ENCODE results near the gene TBC1D2B. TPM values are rescaled to one million over a fixed set of nuclear protein-coding genes. Genes with fewer than 3 reads are reported as not detected.
"Not testable (repeated sequence)": the region's sequence is repeated elsewhere in the genome, so short reads cannot be mapped to it uniquely, and the experiment has no call there.

The TBC1D2B gene
- total RNA-seq, 2 experiments from 2014 or later, result 57.1 to 60.3 TPM

- H3K9me3 Mint-ChIP-seq; H3K27ac Mint-ChIP-seq; H3K4me3 Mint-ChIP-seq; H3K27me3 Mint-ChIP-seq (ENCODE audit: low read depth); H3K36me3 Mint-ChIP-seq (ENCODE audit: low read depth); intact Hi-C loops (cut with micrococcal nuclease); DNase-seq: not testable (repeated sequence)
- CTCF ChIA-PET, result interaction anchor here (1.2 kb wide), 1 partner anchor 21 kb away, joined by 3 read pairs; no protein-coding TSS in a partner anchor
- peaks cover 13% of the 10 kb centered on the region for H3K4me1 Mint-ChIP-seq (ENCODE audit: low read depth)
Observed at GRCh38 chr15:77987765-77988136, 89.8 kb downstream of the TBC1D2B start.

- no peak overlapping the region for H3K27ac Mint-ChIP-seq
- H3K9me3 Mint-ChIP-seq, result no peaks in the 10 kb centered on the region
- H3K4me1 Mint-ChIP-seq (ENCODE audit: low read depth), result peaks cover 13% of the 10 kb centered on the region
- H3K27me3 Mint-ChIP-seq (ENCODE audit: low read depth), result no peaks in the 10 kb centered on the region
- intact Hi-C loops (cut with micrococcal nuclease), result no loop called here
- H3K4me3 Mint-ChIP-seq, result no peak overlapping the region
- DNase-seq, result no peak
- CTCF ChIA-PET, result interaction anchor here (1.2 kb wide), 1 partner anchor 21 kb away, joined by 3 read pairs; no protein-coding TSS in a partner anchor
- H3K36me3 Mint-ChIP-seq (ENCODE audit: low read depth), result no peaks in the 10 kb centered on the region
Observed at GRCh38 chr15:77986891-77987764, 90.4 kb downstream of the TBC1D2B start.

GRCh38 chr15:77985931-77986480 is 91.5 kb downstream of the TBC1D2B start:
- Mint-ChIP-seq H3K27ac (no peak overlapping the region), H3K4me1 (ENCODE audit: low read depth) (peaks cover 9% of the 10 kb centered on the region), H3K27me3 (ENCODE audit: low read depth) (no peaks in the 10 kb centered on the region), H3K9me3 (no peaks in the 10 kb centered on the region), H3K36me3 (ENCODE audit: low read depth) (no peaks in the 10 kb centered on the region), H3K4me3 (no peak overlapping the region)
- CTCF ChIA-PET, result interaction anchor here (0.7 kb wide), 1 partner anchor 145 kb away, joined by 3 read pairs; the partner anchor contains the start of gene CIB2
- intact Hi-C loops (cut with micrococcal nuclease), result no loop called here
- DNase-seq, result no peak

GRCh38 chr15:77985031-77985930 is 92.2 kb downstream of the TBC1D2B start:
- Mint-ChIP-seq H3K9me3 (no peaks in the 10 kb centered on the region), H3K36me3 (ENCODE audit: low read depth) (no peaks in the 10 kb centered on the region), H3K4me1 (ENCODE audit: low read depth) (peaks cover 2% of the 10 kb centered on the region), H3K4me3 (no peak overlapping the region), H3K27ac (no peak overlapping the region), H3K27me3 (ENCODE audit: low read depth) (no peaks in the 10 kb centered on the region)
- no peak for DNase-seq
- intact Hi-C loops (cut with micrococcal nuclease), result no loop called here
- CTCF ChIA-PET, result interaction anchor here (0.7 to 0.8 kb wide), 2 partner anchors 123 to 146 kb away, joined by 3 read pairs; partner anchors contain the start of gene CIB2

GRCh38 chr15:77984446-77984861 is 93.1 kb downstream of the TBC1D2B start:
- DNase-seq, result no peak
- no peaks in the 10 kb centered on the region for H3K9me3 Mint-ChIP-seq
- H3K4me1 Mint-ChIP-seq (ENCODE audit: low read depth), result no peaks in the 10 kb centered on the region
- no peak overlapping the region for H3K27ac Mint-ChIP-seq
- H3K27me3 Mint-ChIP-seq (ENCODE audit: low read depth), result no peaks in the 10 kb centered on the region
- intact Hi-C loops (cut with micrococcal nuclease), result no loop called here
- CTCF ChIA-PET, result no interaction called here
- no peaks in the 10 kb centered on the region for H3K36me3 Mint-ChIP-seq (ENCODE audit: low read depth)
- no peak overlapping the region for H3K4me3 Mint-ChIP-seq

- Mint-ChIP-seq H3K36me3 (ENCODE audit: low read depth) (no peaks in the 10 kb centered on the region), H3K27ac (no peak overlapping the region), H3K4me3 (no peak overlapping the region), H3K9me3 (no peaks in the 10 kb centered on the region), H3K4me1 (ENCODE audit: low read depth) (no peaks in the 10 kb centered on the region), H3K27me3 (ENCODE audit: low read depth) (no peaks in the 10 kb centered on the region)
- DNase-seq, result peak; percentile 18
- CTCF ChIA-PET, result interaction anchor here (0.7 kb wide), 1 partner anchor 125 kb away, joined by 3 read pairs; no protein-coding TSS in a partner anchor
- intact Hi-C loops (cut with micrococcal nuclease), result no loop called here
Observed at GRCh38 chr15:77983708-77984445, 93.6 kb downstream of the TBC1D2B start.

GRCh38 chr15:77983091-77983707 is 94.3 kb downstream of the TBC1D2B start:
- H3K4me3 Mint-ChIP-seq, result no peak overlapping the region
- no peaks in the 10 kb centered on the region for H3K36me3 Mint-ChIP-seq (ENCODE audit: low read depth)
- H3K27me3 Mint-ChIP-seq (ENCODE audit: low read depth), result no peaks in the 10 kb centered on the region
- H3K9me3 Mint-ChIP-seq, result no peaks in the 10 kb centered on the region
- no peak overlapping the region for H3K27ac Mint-ChIP-seq
- no peaks in the 10 kb centered on the region for H3K4me1 Mint-ChIP-seq (ENCODE audit: low read depth)
- DNase-seq, result no peak
- CTCF ChIA-PET, result interaction anchor here (0.7 kb wide), 1 partner anchor 125 kb away, joined by 3 read pairs; no protein-coding TSS in a partner anchor
- intact Hi-C loops (cut with micrococcal nuclease), result no loop called here

- Mint-ChIP-seq H3K4me1 (ENCODE audit: low read depth) (no peaks in the 10 kb centered on the region), H3K27me3 (ENCODE audit: low read depth) (no peaks in the 10 kb centered on the region), H3K4me3 (no peak overlapping the region), H3K27ac (no peak overlapping the region), H3K36me3 (ENCODE audit: low read depth) (no peaks in the 10 kb centered on the region), H3K9me3 (no peaks in the 10 kb centered on the region)
- CTCF ChIA-PET, result interaction anchor here (1.2 kb wide), 1 partner anchor 124 kb away, joined by 3 read pairs; no protein-coding TSS in a partner anchor
- intact Hi-C loops (cut with micrococcal nuclease), result no loop called here
- no peak for DNase-seq
Observed at GRCh38 chr15:77982127-77982490, 95.4 kb downstream of the TBC1D2B start.

- CTCF ChIA-PET, result interaction anchor here (1.2 kb wide), 1 partner anchor 124 kb away, joined by 3 read pairs; no protein-coding TSS in a partner anchor
- Mint-ChIP-seq H3K36me3 (ENCODE audit: low read depth) (no peaks in the 10 kb centered on the region), H3K27ac (no peak overlapping the region), H3K9me3 (no peaks in the 10 kb centered on the region), H3K4me1 (ENCODE audit: low read depth) (no peaks in the 10 kb centered on the region), H3K27me3 (ENCODE audit: low read depth) (no peaks in the 10 kb centered on the region), H3K4me3 (no peak overlapping the region)
- DNase-seq, result no peak
- intact Hi-C loops (cut with micrococcal nuclease), result no loop called here
Observed at GRCh38 chr15:77981281-77982126, 96.0 kb downstream of the TBC1D2B start.

- DNase-seq; H3K27ac Mint-ChIP-seq; H3K4me1 Mint-ChIP-seq (ENCODE audit: low read depth); intact Hi-C loops (cut with micrococcal nuclease); H3K36me3 Mint-ChIP-seq (ENCODE audit: low read depth); H3K9me3 Mint-ChIP-seq; H3K4me3 Mint-ChIP-seq; H3K27me3 Mint-ChIP-seq (ENCODE audit: low read depth); CTCF ChIA-PET: not testable (repeated sequence)
Observed at GRCh38 chr15:77980674-77981073, 96.8 kb downstream of the TBC1D2B start.

GRCh38 chr15:77980098-77980497 is 97.4 kb downstream of the TBC1D2B start:
- H3K4me1 Mint-ChIP-seq (ENCODE audit: low read depth), result no peaks in the 10 kb centered on the region
- no peak overlapping the region for H3K4me3 Mint-ChIP-seq
- H3K36me3 Mint-ChIP-seq (ENCODE audit: low read depth), result no peaks in the 10 kb centered on the region
- no peaks in the 10 kb centered on the region for H3K27me3 Mint-ChIP-seq (ENCODE audit: low read depth)
- no peak for DNase-seq
- CTCF ChIA-PET, result no interaction called here
- intact Hi-C loops (cut with micrococcal nuclease), result no loop called here
- no peaks in the 10 kb centered on the region for H3K9me3 Mint-ChIP-seq
- no peak overlapping the region for H3K27ac Mint-ChIP-seq

Measured in activated naive CD4-positive, alpha-beta T cell treated with anti-CD3 and anti-CD28 coated beads for 36 hours (primary cell).